Measurements from ENCODE around the gene DUSP15.

Gene DUSP15

DNA sequence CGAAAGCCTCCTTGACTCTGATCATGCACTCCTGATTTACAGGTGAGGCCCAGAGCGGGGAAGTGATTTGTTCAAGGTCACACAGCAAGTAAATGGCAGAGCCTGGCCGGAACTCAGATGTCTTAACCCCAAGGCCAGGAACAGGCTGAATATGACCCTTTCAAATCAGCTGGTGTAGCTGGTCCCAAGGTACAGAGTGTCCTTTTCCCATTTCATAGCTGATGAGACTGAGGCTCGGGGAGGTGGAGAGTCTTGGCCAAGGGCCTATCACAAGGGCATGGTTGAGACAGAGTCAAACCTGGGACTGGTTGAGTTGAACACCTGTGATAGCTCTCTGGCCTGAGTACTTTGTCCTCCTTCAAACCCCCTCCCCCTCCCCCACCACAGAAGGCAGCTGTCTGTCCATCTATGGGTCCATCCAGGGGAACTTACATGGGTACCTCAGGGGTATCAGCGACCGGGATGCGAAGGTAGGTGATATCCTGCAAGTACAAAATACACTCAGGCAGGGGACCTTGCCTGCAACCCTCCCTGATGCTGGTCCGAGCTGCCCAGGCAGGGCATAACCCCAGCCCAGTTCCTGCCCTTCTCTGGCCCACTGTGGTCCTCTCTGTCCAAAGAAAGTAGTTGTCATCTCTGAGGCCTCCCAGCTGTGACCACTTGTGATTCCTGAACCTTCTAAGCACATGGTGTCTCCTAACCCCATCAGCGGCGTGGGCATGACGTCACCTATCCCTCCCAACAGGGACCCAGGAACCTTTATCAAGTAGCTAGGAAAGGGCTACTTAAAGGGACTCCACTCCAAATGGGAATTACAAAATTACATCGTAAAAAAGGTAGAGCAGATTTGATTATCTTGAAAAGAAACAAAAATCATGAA, 5.6 kb downstream of the DUSP15 start:
- no peaks in the 10 kb centered on the region for H3K36me3 ChIP-seq (ENCODE audit: control insufficient read depth, insufficient read depth, low read length)
- H3K27me3 ChIP-seq (replicated peaks; ENCODE audit: control insufficient read depth, insufficient read depth, low read length), result peaks cover 2% of the 10 kb centered on the region; the same call in 1 of the 2 replicates
- TF ChIP-seq, protein P1, sequence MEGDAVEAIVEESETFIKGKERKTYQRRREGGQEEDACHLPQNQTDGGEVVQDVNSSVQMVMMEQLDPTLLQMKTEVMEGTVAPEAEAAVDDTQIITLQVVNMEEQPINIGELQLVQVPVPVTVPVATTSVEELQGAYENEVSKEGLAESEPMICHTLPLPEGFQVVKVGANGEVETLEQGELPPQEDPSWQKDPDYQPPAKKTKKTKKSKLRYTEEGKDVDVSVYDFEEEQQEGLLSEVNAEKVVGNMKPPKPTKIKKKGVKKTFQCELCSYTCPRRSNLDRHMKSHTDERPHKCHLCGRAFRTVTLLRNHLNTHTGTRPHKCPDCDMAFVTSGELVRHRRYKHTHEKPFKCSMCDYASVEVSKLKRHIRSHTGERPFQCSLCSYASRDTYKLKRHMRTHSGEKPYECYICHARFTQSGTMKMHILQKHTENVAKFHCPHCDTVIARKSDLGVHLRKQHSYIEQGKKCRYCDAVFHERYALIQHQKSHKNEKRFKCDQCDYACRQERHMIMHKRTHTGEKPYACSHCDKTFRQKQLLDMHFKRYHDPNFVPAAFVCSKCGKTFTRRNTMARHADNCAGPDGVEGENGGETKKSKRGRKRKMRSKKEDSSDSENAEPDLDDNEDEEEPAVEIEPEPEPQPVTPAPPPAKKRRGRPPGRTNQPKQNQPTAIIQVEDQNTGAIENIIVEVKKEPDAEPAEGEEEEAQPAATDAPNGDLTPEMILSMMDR (IDR thresholded peaks at IDR 0.05; ENCODE audit: insufficient read depth, low read length, poor library complexity, severe bottlenecking), result no peak
- no peak overlapping the region for H3K4me3 ChIP-seq (replicated peaks; ENCODE audit: low read depth, low read length)
- DNase-seq (ENCODE audit: extremely low read depth, insufficient read length), result no peak

DNA sequence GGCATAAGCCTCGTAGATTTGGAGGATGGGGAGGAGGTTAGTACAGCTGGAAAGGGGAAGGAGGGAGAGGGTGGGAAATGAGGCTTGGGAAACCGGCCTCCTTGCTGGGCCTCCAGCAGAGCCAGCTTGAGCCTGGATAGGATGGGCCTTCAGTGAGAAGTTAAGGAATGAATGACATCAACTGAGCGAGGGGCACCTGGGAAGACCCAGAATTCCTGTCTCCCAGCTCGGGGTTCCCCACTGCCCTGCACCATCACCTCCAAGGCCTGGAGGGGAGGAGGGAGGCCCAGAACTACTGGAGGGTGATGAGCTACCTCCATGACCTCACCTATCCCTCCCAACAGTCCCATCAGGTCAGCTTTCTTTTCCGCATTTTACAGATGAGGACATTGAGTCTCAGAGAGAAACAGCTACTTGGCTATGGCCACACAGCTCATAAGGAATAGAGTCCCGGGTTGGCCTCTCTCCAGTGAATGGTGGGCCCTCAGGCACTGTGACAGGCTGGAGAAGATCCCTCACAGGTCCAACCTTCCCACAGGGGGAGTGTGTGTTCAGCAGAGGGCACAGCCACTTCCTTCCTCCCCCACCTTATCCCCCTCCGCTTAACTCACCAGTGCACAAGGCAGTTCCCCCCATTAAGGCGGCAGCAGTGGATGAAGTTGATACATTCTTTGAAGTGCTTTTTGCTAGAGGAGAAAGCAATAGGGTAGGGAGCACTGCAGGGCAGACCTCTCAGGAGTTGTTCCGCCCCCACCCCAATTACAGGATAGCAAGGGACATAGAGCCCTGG, 6.8 kb downstream of the DUSP15 start:
- DNase-seq (ENCODE audit: extremely low read depth, insufficient read length), result no peak
- Histone ChIP-seq H3K27me3 (replicated peaks; ENCODE audit: control insufficient read depth, insufficient read depth, low read length) (no peaks in the 10 kb centered on the region; the same call in 1 of the 2 replicates), H3K4me3 (replicated peaks; ENCODE audit: low read depth, low read length) (no peak overlapping the region), H3K36me3 (ENCODE audit: control insufficient read depth, insufficient read depth, low read length) (no peaks in the 10 kb centered on the region)
- TF ChIP-seq, protein P1 (IDR thresholded peaks at IDR 0.05; ENCODE audit: insufficient read depth, low read length, poor library complexity, severe bottlenecking), result no peak

DNA sequence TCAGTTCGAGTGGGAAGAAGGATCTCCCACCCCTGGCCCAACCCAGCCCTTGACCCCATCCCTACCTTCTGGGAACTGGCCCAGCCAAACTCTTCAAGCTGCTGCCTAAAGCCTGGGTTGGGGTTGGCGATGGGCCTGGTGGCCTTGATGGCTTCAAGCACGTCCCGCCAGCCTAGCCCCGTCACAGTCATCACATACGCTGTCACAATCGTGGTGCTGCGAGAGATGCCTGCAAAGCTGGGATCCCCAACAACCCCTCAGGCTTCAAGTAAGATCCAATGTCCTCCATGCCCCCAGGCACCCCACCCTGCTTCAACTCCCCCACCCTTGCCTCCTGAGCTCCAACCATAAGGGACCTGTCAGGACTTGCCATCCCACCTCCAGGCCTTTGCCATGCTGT, 7.8 kb downstream of the DUSP15 start:
- no peaks in the 10 kb centered on the region for H3K36me3 ChIP-seq (ENCODE audit: control insufficient read depth, insufficient read depth, low read length)
- no peak overlapping the region for H3K4me3 ChIP-seq (replicated peaks; ENCODE audit: low read depth, low read length)
- no peak for DNase-seq (ENCODE audit: extremely low read depth, insufficient read length)
- no peaks in the 10 kb centered on the region; the same call in 1 of the 2 replicates for H3K27me3 ChIP-seq (replicated peaks; ENCODE audit: control insufficient read depth, insufficient read depth, low read length)
- TF ChIP-seq, protein P1 (IDR thresholded peaks at IDR 0.05; ENCODE audit: insufficient read depth, low read length, poor library complexity, severe bottlenecking), result no peak

DNA sequence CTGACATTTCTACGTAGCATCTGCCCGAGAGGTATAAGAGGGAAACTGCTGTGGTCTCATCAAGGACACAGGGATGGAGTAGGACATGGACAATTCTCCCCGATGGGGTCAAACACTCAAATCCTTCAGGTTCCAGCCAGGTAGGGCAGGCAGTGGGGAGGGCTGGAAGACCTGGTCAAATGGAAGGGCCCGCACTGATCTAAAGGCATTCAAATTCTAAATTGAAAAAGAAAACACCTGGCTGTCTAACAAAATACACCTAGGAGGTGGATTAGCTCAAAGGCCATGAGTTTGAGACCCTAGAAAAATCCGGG, 8.2 kb downstream of the DUSP15 start:
- Histone ChIP-seq H3K4me3 (replicated peaks; ENCODE audit: low read depth, low read length) (no peak overlapping the region), H3K27me3 (replicated peaks; ENCODE audit: control insufficient read depth, insufficient read depth, low read length) (no peaks in the 10 kb centered on the region; the same call in 1 of the 2 replicates), H3K36me3 (ENCODE audit: control insufficient read depth, insufficient read depth, low read length) (no peaks in the 10 kb centered on the region)

DNA sequence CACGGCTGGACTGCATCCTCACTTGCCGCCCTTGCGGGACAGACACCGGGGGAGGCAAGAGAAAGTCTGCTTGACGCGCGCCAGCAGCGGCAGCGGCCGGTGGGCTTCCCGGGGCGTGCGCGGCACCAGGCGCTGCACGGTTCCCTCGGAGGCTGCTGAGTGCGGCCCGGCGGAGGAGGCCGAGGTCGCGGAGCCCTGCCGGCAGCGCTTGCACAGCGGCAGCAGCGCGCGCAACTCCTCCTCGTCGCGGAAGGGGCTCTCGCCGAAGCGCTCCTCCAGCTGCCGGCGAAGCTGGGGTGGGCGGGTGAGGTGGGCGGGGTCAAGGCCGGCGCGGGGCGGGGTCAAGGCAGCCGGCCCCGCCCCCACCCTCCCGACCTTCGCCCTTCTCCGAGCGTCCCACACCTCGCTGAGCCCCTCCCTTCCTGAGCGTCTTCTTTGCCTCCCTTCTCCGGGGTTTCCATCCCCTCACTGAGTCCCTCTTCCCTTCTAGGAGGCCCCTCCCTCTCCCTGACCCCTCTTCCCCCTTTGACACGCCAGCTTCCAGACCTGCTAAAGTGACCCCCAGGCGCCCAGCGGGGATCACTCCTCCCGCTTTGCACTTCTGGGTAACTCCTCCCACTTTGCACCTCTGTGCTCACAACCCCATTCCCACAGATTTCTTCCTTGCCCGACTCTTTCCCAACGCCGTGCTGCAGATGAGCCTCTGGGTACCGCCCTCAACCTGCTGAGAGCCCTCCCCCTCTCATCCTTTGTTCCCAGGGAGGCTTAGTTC, 8.8 kb downstream of the DUSP15 start:
- no peaks in the 10 kb centered on the region for H3K36me3 ChIP-seq (ENCODE audit: control insufficient read depth, insufficient read depth, low read length)
- peak overlapping the region; percentile 61 for H3K4me3 ChIP-seq (replicated peaks; ENCODE audit: low read depth, low read length)
- no peaks in the 10 kb centered on the region; the same call in 1 of the 2 replicates for H3K27me3 ChIP-seq (replicated peaks; ENCODE audit: control insufficient read depth, insufficient read depth, low read length)
- TF ChIP-seq, protein P1 (IDR thresholded peaks at IDR 0.05; ENCODE audit: insufficient read depth, low read length, poor library complexity, severe bottlenecking), result no peak
- peak; percentile 83 for DNase-seq (ENCODE audit: extremely low read depth, insufficient read length)

More for the DNA sequence above, 8.2 kb downstream of the DUSP15 start:
- TF ChIP-seq, protein P1 (IDR thresholded peaks at IDR 0.05; ENCODE audit: insufficient read depth, low read length, poor library complexity, severe bottlenecking), result no peak
- no peak for DNase-seq (ENCODE audit: extremely low read depth, insufficient read length)

All from GM06990 (cell line).